HG03280 (cell line): ENCODE measurements around the gene KRI1.

Experiments used
- ATAC-seq: cut with Tn5 transposase; IDR thresholded peaks from one replicate; pipeline ENCODE4 v1.9.1; 2021; ENCODE audit warnings: mild to moderate bottlenecking, moderate library complexity; ENCODE audit not compliant: unreplicated experiment

Gene KRI1

GRCh38 chr19:10565567-10566407, at the start of gene KRI1:
KRI1 (minus strand) TSS chr19:10566010; CDS start chr19:10565999, 11 bp downstream.
- ATAC-seq = peak; percentile 46

- ATAC-seq = no peak
Measured at GRCh38 chr19:10612499-10613119, 46.8 kb upstream of the KRI1 start.

- no peak for ATAC-seq
Measured at GRCh38 chr19:10611907-10612306, 46.1 kb upstream of the KRI1 start.

DNA sequence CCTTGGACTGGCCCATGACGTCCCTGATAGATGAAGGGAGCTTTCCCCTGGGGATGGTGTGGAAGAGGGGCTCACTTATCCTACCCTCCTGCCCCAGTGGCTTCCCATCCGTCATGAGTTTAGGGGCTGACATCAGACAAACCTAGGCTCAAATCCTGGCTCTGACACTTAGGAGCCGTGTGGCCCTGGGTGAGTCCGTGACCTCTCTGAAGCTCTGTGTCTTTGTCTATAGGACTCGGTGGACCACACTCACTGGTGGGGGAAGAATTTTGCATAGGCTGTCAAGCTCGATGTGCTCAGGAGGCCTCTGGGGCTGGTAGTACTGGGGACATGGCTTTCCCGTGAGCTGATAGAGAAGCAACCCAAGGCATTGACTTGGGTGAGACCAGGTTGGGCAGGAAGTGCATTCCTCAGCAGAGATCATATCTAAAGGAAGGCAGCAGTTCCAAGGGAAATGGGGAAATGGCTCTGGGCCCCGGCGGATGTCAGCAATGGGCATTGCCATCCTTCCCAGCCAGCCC, 38.7 kb upstream of the KRI1 start:
- ATAC-seq = no peak

DNA sequence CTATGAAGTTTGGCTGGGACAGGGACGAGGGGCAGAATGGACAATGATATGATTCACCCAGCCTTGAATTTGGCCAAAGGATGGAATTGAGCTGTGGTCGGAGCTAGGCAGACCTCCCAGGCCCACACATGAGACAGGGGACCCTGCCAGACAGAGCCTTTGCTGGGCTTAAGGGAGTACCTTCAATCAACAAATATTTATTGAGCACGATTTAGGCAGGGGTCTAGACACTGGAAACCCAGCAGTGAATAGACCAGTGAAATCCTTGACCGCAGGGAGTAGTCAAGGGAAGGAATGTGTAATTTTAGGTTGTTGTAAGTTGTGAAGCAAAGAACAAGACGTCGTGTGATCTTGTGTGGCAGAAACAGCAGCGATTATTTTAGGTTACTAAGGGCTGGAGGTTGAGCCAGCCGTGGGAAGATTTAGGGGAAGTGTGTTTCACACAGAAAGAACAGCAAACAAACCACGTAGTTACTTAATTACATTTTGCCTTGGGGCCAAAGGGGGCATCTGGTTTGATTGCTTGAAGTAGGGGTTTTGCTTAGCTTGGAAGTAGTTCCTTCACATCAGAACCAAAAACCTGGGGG, 38.2 kb upstream of the KRI1 start:
- ATAC-seq = no peak

GRCh38 chr19:10603084-10603872, 37.5 kb upstream of the KRI1 start:
- no peak for ATAC-seq

DNA sequence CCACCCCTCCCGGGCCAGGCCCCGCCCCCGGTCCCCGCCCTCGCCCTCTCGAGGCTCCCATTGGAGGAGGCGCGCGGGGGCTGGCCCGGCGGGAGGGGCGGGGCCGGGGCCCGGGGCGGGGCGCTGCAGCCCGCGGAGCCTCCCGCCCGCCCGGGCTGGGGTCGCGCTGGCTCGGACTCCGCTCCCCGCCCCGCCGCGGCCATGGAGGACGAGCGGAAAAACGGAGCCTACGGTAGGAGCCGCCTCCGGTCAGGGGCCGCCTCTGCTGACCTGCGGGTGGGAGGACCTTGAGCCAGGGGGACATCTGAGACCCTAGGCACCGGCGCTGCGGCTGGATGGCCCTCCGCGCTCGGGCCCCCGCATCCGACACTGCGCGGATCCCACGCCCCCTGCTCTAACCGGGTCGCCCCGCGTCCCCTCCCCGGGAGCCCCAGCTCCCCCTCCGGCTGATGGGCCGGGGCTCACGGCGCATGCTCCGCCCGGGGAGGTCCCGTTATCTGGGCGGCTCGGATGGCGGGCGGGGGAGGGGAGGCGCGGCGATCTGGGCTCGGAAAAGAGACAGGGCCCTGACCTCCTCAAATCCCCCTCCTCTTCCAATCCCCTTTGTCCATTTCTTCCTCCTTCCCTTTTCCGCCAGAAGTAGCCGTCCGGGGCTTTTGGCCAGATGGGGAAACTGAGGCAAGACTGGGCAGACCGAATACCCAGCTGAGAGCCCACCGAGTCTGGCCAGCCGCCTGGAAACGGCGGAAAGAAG, 36.7 kb upstream of the KRI1 start:
- ATAC-seq = peak; percentile 72

- no peak for ATAC-seq
Measured at GRCh38 chr19:10601999-10602329, 36.2 kb upstream of the KRI1 start.

GRCh38 chr19:10600149-10600548, 34.3 kb upstream of the KRI1 start:
- no peak for ATAC-seq

DNA sequence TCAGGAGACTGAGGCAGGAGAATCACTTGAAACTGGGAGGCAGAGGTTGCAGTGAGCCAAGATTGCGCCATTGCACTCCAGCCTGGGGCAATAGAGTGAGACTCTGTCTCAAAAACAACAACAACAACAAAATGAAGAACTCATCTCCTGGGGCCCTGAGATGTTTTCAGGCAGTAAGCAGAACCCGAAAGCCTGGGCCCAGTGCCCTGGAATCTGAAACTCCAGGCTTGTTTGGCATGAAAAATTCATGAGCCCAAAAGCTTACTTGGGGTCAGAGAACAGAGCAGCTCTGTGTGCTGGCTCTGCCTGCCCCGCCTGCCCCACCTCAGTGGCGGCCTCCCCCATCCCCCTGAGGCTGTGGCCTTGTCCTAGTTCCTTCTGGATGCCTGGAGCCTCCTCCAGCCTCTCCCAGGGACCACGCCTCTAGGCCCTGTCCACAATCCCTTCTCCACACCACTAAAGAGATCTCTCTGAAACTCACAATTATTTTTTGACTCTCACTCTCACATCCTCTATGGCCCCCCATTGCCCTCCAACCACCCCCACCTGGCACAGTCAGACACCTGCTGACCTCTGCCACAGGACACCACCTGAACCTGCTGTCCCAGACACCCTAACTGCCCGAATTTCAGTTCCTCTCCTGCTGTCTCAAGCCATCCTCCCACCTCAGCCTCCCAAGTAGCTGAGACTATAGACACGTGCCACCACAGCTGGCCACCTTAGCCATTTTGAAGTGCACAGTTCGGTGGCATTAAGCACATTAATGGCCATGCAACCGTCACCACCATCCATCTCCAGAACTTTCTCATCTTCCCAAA, 28.2 kb upstream of the KRI1 start:
- ATAC-seq = no peak

DNA sequence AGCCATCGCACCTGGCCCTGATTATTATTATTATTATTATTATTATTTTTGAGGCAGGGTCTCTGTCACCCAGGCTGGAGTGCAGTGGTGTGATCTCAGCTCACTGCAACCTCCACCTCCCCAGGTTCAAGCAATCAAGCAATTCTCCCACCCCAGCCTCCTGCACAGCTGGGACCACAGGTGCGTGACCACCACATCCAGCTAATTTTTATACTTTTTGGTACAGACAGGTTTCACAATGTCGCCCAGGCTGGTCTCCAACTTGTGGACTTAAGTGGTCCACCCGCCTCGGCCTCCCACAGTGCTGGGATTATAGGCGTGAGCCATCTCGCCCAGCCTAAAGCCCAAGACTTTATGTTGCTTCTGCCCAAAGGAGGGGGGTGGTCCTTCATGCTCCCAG, 27.3 kb upstream of the KRI1 start:
- no peak for ATAC-seq

GRCh38 chr19:10587839-10588150, 22.0 kb upstream of the KRI1 start:
- ATAC-seq = no peak

DNA sequence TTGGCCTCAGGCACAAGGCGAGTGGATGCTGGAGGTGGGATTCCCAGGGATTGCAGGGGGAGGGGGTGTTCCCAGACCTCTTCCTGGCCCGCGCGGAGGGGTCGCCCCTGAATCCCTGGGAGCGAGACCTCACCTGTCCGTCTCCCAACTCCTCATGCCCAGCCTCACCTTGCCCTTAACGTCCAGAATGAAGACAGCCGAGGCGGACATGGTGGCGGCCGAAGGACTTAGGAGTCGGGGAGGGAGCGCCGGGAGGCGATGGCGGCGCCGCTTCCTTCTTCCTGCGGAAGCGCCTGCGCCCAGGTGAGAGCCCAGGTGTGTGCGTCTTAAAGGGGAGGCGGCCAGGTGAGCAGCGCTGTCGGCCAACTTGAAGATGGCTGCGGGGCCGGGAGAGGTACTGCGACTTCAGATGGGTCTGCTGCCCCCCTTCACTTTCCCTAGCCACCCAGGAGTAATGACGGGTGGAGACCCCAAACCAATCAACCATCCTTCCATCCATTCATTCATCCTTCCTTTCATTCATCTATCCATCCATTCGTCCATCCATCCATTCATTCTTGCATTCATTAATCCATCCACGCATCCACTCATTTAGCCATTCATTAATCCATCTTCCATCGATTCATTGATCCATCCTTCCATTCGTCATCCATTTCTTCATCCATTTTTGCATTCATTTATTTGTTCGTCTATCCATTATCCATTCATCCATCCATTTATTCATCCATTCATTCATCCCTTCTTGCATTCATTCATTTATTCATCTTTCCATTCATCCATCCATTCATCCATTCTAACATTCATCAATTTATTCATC, 21.4 kb upstream of the KRI1 start, which contains the start of gene AP1M2:
AP1M2 (minus strand) TSS at position 291 of the 817 bp plus-strand sequence; CDS start at position 210, 81 bp downstream.
- ATAC-seq = no peak

DNA sequence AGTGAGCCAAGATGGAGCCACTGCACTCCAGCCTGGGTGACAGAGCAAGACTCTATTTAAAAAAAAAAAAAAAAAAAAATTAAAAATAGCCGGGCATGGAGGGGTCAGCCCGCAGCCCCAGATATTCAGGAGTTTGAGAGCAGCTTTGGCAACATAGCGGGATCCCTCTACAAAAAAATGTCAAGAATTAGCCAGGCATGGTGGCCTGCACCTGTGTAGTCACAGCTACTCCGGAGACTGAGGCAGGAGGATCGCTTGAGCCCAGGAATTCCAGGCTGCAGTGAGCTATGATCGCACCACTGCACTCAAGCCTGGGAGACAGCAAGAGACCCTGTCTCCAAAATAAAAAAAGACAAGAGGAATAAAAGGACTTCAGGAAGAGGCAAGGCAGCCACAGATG, 20.6 kb upstream of the KRI1 start:
- ATAC-seq = no peak

- no peak for ATAC-seq
Measured at GRCh38 chr19:10583036-10583776, 17.4 kb upstream of the KRI1 start.

DNA sequence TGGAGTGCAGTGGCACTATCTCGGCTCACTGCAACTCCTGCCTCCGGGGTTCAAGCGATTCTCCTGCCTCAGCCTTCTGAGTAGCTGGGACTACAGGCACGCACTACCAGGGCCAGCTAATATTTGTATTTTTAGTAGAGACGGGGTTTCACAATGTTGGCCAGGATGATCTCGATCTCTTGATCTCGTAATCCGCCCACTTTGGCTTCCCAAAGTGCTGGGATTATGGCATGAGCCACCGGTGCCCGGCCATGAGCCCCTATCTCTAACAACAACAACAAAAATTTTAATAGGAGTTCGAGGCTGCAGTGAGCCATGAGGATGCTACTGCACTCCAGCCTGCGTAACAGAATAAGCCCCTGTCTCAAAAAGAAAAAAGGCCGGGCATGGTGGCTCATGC, 16.3 kb upstream of the KRI1 start:
- no peak for ATAC-seq

- no peak for ATAC-seq
Measured at GRCh38 chr19:10580979-10581631, 15.3 kb upstream of the KRI1 start.

DNA sequence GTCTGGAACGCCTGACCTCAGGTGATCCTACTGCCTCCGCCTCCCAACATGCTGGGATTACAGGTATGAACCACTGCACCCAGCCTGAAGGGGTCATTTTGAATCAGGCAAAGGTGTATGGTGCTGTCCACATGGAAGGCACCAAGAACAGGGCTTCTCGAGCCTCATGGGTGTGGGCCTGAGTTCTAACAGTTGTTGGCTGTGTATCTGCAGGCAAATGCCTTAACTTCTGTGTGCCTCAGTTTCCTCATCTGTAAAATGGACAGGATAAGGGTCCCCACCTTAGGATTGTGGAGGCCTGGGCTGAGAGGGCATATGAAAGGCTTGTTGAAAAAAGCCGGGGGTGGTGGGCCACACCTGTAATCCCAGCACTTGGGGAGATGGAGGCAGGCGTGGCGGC, 12.1 kb upstream of the KRI1 start:
- no peak for ATAC-seq
